NCI-H146 treated with DMSO at 0.1 percent for 48 hours (cell line): ENCODE results near the gene TDG.

ENCODE experiments used
- DNase-seq: peaks from one replicate; lab custom pipeline; 2025; ENCODE audit not compliant: unreplicated experiment; lab: John Stamatoyannopoulos, UW

Gene TDG

DNA sequence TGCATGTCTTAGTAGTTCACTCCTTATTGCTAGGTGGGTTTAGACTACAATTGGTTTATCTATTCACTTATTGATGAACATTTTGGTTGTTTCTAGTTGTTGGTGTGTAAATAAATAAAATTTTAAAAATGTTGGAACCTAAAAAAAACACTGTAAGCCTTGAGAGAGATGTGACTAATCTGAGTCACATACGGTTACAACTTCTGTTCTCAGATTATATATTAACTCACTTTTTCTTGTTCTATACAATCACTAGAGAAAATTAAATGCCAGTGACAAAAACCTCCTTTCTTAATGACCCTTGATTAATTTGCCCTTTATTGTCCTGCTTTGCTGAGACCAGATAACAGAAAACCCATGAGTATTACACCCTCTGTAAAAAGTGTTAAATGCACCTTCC lies 7.1 kb upstream of the TDG start:
- DNase-seq: no peak

DNA sequence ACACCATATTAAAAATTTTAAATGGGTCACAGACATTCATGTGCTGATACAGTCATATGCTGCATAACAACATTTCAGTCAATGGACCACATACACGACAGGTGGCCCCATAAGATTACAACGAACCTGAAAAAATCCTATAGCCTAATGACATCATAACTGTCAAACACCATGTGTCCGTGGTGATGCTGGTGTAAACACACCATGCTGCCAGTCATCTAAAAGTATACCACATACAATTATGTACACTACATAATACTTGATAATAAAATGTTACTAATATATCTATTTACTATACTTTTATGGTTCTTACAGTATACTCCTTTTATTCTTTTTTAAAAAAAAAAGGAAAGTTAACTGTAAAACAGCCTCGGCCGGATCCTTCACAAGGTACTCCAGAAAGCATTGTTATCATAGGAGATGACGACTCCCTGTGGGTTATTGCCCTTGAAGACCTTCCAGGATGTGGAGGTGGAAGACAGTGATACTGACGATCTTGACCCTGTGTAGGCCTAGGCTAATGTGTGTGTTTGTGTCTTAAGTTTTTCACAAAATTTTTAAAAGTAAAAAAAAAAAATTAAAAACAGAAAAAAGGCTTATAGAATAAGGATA lies 5.0 kb upstream of the TDG start:
- no peak for DNase-seq

DNA sequence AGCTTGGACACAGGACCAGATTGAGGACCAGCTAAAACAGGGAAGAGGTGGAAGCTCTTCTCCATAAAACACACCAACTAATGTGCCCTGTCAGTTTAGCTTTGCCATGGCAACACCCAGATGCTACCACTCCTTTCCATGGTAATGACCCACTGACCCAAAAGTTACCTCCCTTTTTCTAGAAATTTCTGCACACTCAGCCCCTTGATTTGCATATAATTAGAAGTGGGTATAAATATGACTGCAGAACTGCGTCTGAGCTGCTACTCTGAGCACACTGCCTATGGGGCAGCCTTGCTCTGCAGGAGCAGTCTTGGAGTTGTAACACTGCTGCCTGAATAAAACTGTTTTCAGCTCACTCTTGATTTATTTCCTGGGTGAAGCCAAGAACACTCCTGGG lies 3.2 kb upstream of the TDG start:
- no peak for DNase-seq

DNA sequence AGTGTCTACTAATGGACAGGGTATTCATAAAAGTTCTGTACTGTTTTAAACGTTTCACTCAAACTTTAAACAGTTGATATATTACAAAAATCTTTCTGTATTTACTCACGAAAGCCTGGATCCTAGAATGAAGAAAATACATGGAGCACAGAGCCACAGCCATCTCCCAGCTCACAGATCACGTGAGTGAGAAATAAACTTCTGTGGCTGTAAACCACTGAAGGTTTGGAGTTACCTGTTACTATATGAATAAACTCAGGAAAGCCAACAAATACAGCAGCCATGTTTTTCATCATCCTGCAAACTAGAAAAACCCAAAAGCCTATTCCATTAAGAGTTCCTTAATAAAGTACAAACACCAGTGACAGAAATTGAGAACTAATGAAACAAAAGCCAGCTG lies 867 bp upstream of the TDG start:
- DNase-seq: no peak

DNA sequence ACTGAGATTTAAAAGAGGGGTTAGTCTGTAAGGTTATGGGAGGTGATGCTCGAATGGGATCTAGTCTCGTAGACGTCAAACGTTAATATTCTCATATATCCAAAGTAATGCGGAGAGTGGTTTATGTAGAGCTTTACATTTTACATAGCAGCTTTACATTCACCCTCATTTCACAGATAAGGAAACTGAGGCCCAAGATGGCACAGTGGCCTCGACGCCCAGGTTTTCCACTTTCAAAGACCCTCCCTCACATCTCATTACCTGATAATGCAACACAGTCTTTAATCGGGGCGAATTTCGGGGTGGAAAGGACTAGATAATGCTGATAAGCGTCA lies 450 bp upstream of the TDG start:
- no peak for DNase-seq

DNA sequence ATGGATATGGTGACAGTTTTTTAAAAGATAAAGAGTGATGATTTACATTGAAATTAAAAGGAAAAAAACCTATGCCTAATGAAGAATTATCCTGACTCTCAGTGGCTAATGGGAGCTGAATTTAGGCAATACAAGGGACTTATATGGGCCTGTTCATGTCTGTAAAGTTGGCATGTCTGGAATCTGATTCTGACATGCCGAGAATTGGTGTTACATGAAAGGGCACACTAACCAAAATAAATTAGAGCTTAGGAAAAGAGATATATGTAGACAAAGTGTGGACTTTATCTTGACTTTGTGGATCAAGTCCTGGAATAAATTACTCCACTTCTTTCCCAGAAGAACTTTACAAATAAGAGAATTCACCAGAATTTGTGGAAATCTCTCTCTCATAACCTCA lies 1.1 kb downstream of the TDG start:
- DNase-seq: no peak

DNA sequence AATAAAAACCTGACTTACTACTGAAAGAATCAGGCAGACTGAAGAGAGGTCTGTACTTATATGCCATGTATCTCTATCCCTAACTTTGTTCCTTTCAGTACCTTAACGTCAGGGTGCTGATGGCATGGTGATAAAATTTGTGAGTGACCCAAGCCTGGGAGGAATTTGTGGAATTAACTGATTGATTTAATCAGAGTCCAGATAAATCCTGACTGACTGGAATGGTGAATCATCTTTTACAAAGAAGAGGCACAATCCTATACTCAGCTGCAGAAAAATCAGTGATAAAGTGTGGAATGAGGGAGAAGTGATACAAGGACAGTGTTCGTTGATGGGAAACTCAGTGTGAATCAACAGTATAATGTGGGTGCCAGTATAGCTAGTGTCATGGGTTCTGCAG lies 3.7 kb downstream of the TDG start:
- DNase-seq: no peak

DNA sequence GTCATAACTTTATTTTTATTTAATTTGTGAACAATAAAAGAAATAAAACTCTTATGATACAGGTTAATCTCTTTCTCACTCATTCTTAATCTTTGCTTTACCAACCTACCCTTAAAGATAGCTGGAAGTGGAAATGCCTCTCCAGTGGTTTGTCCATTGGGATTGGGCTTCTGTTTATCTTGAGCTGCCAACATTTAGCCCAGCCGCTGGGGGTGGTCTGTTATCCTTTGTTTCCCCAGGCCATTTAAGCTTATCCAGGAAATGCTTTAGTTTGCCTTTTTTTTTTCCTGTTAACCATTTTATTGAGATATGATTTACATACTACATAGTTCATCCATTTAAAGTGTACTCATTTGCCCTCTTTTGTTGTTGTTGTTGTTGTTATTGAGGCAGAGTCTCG lies 8.2 kb downstream of the TDG start:
- DNase-seq: no peak

DNA sequence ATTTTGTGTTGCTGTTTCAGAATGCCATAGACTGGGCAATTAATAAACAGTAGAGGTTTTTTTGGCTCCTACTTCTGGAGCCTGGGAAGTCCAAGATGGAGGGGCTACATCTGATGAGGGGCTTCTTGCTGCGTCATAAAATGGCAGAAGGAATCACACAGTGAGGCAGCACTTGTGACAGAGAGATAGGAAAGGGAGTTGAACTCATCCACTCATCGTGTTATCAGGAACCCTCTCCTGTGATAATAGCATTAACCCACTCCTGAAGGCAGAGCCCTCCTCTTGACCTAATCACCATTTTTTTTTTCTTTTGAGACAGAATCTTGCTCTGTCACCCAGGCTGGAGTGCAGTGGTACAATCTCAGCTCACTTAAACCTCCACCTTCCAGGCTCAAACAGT lies 9.7 kb downstream of the TDG start:
- no peak for DNase-seq

DNA sequence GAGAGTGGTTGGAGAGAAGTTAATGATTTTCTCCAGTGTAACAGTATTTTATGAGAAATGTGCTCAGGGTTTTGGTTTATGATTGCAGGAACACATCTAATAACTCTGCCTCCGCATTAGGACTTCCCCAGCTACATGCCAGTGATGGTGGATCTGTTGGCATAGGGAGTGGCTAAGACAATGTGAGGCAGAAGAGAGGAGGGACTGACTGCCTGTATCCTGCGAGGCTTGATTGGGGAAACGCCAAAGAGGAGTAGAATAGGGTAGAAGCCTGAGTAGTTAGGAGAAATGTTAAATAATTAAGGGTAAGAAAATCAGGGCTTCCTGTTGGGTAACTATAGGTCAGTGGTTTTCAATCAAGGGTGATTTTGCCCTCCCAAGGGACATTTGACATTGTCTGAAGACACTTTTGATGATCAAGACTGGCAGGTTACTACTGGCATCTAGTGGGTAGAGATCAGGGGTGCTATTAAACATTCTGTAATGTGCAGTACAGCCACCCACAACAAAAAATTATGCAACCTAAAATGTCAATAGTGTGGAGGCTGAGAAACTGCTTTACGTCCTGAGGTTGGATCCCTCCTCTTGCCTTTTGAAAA lies 12.8 kb downstream of the TDG start:
- no peak for DNase-seq

DNA sequence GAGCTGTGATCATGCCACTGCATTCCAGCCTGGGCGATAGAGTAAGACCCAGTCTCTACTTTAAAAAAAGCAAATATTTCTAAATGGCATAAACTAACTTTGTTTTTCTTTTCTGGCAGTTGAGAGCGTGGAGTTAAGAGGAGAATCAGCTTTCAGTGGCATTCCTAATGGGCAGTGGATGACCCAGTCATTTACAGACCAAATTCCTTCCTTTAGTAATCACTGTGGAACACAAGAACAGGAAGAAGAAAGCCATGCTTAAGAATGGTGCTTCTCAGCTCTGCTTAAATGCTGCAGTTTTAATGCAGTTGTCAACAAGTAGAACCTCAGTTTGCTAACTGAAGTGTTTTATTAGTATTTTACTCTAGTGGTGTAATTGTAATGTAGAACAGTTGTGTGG lies 21.2 kb downstream of the TDG start:
- no peak for DNase-seq

DNA sequence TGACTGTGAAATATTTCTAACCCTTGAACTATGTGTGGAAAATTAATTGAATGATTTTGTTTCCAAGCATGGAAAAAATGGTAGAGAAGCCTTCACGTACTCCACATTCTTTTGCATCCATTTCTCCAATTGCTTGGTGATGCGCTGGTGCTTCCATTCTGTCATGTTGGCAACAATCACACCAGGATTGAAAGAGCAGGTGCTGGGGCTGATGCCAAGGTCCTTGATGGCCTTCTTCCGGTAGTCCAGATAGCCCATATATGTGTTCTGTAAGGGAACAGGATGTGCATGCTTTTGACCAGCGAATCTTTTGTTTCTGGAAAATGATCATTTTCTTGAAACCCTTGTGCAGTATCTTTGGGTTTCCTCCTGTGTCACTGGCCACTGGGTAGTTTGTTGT lies 28.6 kb downstream of the TDG start:
- no peak for DNase-seq

DNA sequence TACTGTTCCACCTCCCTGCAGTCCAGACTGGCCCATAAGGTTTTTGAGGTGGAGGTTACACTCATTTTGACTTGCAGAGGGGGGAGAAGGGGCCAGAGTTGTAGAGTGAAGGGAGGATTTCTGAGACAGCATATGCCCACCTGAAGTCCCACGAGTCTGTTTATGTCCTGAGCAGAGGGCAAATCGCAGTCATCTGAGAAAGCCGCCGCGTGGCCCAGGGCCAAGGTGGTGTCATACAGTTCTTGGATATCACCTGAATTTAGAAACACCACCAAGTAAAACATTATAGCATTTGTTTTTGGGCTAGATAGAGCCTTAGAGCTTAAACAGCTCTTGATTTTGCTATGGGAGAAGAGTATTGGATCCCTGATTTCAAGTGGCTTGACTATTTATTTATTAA lies 30.9 kb downstream of the TDG start:
- DNase-seq: no peak

DNA sequence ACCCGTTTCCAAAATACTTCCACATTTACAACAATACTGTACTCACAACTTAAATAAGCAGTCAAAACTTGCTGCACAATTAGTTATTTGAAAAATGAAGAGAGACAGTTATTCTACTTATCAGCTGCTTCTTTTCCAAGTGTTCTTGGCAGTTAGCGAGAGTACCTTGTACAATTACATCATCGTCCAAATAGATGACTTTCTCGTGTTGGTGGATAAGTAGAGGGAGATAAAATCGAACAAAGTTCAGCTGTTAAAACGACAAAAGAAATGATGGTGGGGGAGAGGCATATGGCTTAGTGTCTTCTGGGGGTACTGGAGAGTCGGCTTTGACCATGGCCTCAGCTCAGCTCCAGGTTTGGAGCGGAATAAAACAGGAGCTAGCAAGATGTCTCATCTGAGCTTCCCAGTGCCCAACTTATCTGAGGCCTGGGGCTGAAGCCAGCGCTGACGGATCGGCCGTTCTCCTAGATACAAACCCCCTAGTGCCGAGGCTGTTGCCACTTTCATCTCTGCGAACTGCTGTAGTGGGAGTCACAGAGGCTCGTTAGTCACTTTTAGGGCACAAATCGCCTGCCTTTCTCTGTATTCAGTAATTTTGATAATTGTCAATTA lies 31.7 kb downstream of the TDG start:
- no peak for DNase-seq

DNA sequence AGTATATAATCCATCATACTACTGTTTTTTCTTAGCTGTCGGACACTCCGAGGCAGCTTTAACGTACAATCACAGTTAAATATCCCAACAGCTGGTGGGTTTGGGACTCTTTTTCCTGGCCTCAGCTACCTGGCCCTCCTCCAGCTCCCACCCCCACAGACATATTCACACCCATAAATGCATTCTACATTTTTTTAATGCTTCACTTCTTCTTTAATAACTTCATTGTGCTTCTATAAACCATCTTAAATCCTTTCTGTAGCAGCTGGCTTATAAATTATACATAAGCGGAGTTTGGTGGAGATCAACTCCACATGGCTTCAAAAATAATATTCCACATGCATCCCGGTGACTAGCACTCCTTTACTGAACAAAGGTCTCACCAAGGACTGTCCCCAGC lies 33.3 kb downstream of the TDG start:
- DNase-seq: no peak

DNA sequence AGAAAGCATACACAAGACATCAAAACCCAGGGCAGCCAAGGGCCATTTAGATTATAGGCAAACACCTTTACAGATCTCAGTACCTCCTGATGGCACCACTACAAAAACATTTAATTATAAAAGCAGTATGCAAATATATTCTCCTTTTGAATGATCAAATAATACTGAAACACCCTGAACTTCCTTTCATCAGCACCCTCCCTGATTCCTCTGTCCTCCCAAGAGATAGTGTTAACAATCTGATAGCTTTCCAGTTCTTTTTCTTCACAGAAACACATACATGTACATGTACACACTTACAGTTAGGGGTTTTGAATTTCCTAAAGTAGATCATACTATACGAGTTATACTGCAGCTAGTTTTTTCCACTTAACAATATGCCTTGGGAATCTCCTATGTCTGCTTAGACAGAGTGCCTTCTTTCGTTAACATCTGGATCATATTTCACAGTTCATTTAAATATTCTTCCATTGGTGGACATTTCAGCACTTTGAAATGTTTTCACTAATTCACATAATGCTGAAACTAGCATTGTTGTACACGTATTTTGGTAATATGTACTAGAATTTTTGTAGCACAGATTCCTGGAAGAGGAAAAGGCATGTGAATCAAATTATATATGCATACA lies 35.2 kb downstream of the TDG start:
- no peak for DNase-seq

DNA sequence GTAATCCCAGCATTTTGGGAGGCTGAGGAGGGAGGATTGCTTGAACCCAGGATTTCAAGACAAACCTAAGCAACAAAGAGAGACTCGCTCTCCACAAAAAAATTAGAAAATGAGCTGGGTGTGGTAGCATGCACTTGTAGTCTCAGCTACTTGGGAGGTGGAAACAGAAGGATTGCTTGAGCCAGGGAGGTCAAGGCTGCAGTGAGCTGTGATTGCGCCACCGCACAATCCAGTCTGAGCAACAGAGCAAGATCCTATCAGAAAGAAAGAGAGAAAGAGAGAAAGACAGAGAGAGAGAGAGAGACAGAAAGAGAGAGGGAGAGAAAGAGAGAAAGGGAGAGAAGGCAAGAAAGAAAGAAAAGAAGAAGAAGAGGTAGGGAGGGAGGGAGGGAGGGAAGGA lies 37.0 kb downstream of the TDG start:
- DNase-seq: no peak

DNA sequence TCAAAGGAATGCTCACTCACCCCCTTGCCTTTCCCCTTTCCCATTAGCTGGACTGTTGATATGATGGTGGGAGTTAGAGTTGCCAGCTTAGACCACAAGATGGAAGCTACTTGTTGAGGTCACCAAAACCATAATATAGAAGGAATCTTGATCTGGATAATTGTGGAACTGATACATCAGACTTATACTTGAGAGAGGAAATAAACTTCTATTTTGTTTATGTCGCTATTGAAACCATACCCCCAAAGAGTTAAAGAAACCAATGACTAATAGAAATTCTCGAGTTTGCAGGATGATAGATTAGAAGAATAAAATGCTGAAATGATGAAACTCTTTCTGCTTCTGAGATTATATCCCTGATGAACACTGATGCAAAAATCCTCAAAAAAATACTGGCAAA lies 37.9 kb downstream of the TDG start:
- DNase-seq: no peak

DNA sequence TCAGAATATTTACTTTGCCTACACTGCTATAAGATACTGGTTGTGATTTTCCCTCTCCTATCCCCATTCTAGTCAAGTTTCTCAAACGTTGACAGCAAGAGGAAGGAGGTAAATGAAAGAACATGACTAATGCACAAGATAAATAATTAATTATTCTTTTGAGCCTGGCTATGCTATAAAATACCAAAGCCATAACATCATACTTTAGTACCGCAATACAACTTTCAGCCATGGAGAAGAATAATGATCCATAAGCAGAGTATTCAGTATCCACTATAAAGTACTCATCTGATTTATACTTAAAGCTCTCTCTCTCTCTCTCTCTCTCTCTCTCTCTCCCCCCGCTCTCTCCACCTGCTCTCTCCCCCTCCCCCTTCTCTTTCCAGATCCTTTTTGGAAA lies 41.3 kb downstream of the TDG start:
- DNase-seq: no peak

DNA sequence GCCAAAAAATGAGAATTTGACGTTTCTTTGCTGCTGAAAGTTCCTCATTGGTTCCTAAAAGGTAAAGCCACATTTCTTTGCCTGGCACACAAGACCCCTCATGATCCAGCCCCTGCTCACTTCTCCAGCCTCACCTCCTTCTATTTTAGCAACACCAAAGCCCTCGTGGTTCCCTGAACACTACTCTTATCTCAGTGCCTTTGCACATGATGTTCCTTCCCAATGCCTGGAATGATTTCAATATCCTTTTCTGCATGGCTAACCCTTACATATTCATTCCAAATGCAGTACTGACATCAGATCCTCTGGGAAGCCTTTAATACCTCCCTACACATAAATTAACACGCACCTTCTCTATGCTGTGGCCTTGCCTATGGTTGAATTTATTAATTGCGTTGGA lies 44.4 kb downstream of the TDG start:
- no peak for DNase-seq

DNA sequence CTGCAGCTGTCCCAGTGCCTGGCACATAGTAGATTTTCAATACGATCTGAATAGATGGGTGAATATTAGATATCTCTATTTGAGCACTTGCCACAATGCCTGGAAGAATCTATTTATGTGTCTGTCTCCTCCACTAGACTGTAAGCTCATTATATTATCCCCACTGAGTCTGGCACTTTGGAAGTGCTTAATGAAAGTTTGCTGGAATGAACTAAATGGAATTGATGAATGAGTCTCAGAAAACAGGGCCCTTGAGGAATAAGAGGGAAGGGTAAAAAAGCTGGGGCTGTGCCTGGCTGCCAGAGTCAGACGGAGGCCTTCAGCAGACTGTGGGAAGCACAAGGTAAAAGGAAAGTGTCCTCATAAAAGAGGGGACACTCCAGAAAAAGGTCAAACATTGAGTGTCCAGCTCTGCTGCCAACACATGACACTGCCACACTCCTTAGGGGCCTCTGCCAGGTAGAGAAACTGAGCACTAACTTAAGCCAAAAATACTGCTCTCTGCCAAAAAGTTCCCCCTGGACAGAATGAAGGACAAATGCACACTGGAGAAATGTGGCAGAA lies 45.0 kb downstream of the TDG start:
- no peak for DNase-seq

DNA sequence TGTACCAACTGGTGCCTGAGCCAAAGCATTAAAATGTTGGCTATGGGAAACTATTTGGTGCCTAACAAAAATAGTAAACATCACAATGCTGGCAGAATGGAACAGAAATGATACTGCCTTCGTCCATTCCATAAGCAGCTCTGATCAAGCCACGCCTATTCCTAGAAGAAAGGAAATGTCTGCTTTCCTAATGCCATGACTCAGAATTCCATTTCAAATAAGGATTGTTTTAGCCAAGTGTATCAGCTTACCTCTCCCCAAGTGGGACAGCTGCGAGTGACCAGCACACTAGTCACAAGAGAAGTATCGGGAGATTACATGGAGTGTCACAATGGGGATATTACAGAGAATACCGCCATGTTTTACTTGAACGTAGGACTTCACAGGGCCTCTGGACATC lies 45.6 kb downstream of the TDG start:
- no peak for DNase-seq
